ENCODE measurements around the gene RAB36.
"Not testable (repeated sequence)": the region's sequence is repeated elsewhere in the genome, so short reads cannot be mapped to it uniquely, and the experiment has no call there.

Gene RAB36

DNA sequence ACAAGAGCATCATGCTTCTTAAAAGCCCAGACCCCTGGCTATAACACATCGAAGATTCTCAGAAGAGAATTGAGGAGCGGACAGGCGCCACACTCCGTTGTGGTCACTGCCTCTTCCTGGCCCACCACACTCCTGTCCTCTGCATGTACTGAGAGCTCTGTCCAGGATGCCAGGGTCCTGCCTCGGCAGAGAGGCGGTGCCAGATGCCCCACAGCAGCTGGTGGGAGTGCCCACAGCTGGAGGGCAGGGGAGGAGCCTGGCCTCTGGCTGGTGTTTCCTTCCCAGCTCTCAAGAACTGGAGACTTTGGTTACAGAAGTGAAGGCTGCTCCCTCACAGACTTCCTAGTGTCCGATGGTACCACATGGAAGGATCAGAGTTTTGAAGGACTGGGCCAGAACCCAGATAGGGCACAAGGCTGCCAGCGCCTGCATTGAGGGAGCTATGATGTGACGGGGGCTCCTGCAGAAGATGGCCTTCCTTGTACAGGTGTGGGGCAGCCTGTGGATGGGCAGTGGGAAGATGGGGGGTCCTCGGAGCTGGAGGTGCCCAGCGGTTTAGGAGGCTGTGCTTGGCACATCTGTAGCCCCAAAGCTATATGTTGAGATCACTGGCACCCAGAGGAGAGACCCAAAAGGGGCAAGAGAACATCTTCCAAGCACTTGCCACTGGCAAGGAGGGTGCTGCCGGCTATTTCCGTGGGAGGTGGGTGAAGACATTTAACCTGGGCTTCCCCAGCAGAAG, 22.9 kb upstream of the RAB36 start:
- no peak for FAIRE-seq

DNA sequence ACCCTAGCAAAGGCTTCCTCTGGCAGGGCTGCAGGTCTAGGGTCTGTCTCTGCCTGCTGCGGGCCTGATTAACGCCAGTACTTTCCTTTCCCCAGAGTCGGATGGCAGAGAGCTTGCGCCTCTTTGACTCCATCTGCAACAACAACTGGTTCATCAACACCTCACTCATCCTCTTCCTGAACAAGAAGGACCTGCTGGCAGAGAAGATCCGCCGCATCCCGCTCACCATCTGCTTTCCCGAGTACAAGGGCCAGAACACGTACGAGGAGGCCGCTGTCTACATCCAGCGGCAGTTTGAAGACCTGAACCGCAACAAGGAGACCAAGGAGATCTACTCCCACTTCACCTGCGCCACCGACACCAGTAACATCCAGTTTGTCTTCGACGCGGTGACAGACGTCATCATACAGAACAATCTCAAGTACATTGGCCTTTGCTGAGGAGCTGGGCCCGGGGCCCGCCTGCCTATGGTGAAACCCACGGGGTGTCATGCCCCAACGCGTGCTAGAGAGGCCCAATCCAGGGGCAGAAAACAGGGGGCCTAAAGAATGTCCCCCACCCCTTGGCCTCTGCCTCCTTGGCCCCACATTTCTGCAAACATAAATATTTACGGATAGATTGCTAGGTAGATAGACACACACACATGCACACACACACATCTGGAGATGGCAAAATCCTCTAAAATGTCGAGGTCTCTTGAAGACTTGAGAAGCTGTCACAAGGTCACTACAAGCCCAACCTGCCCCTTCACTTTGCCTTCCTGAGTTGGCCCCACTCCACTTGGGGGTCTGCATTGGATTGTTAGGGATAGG, 22.1 kb upstream of the RAB36 start:
- FAIRE-seq, result no peak

GRCh38 chr22:23123804-23124254, 21.4 kb upstream of the RAB36 start:
- no peak for FAIRE-seq

DNA sequence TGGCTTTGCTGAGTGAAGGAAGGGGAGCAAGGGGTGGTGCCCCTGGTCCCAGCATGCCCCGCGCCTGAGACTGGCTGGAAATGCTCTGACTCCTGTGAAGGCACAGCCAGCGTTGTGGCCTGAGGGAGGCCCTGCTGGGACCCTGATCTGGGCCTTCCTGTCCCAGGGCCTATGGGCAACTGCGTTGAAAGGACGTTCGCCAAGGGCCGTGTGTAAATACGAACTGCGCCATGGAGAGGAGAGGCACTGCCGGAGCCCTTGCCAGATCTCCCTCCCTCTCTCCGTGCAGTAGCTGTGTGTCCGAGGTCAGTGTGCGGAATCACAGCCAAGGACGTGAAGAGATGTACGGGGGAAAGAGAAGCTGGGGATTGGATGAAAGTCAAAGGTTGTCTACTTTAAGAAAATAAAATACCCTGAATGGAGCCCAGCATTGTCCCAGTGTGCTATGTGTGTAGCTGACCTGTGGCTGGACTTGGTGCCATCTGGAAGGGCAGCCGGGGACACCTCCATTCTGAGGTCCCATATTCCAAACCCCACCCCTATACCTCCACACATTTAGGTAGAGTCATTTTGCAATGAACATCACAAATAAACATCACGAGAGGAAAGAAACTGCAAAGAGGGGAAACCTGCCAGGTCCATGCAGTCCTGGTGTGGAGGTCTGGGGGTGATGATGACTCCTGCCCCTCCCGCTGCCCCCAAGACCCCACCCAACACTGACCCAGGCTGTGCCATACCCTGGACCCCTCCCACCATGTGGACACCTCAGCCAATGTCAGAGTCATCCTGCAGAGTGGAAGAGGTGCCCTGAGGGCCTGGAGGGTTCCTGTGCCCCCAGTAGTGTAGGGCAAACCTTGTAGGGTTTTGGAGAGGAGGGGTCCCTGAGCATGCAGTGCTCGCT, 20.4 kb upstream of the RAB36 start:
- no peak for FAIRE-seq

DNA sequence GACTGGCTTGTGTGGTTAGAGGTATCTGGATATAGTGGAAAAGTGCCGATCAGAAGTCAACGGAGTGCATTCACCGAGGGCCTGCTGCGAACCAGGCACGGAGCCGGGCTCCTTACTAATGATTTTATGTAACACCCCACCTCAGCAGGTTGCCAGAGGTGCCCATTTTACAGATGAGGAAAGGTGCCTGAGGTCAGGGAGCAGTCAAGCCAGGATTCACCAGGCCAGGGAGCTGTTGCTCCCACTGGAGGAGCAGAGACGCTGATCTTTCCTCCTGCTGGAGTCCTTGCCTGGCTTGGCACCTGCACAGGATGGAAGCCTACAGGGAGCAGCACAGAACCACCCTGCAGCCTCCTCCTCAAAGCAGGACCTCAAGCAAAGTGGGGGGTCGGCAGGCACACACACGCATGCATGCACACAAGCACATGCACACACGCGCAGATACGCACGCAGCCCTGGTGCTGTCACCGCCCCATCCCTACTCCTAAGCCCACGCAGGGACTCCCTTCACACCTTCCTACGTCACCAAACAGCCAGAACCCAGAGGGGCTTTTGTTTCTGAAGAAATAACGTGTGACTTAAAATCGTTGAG, 19.7 kb upstream of the RAB36 start:
- no peak for FAIRE-seq

- no peak for FAIRE-seq
Observed at GRCh38 chr22:23126165-23127054, 18.9 kb upstream of the RAB36 start.

DNA sequence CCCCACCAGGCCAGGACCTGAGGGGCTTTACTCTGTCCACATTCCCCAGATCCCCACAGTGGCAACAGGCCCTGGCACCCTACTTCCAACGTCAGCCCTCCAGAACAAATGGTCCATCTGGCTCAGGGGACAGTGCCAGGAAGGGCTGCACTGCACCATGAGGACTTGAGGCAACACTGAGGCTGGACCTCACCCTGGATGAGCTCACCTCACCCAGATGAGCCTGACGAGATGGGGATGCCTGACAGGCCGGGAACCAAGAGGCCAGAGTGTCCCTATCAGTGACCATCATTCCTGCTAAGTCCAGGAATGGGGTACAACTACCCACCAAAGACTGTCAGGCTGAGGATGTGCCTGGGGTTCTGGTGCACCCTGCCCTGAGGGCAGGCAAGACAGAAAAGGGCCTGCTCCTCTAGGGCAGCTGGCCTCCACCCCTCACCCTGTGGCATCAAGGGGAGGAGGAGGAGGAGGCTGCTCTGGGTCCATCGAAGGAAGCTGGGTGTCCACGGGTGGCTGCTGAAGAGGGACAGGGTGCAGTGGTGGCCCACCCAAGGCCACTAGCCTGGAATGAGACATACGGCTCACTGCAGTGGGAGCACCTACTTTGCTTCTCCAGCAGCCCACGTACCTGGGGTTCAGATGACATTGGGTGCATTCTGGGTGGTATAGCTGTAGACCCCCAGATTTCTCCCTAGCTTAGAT, 18.1 kb upstream of the RAB36 start:
- no peak for FAIRE-seq

DNA sequence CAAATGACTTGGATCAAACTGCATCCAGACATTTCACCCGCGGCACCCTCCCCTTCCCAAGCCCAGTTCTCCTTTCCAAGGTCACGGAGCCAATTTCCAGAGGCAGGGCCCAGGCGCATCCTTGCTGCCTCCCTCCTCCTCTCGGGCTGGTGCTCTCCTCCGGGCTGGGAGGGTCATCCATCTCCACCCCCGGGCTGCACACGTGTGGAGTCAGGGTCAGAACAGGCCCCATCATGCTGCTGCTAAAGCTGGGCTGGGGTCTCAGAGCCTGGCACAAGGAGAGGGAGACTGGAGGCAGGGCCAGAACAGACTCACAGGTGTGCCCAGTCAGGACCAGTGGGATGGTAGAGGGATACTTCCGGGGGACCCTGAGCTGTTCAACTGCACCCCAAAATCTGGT, 17.5 kb upstream of the RAB36 start:
- no peak for FAIRE-seq

DNA sequence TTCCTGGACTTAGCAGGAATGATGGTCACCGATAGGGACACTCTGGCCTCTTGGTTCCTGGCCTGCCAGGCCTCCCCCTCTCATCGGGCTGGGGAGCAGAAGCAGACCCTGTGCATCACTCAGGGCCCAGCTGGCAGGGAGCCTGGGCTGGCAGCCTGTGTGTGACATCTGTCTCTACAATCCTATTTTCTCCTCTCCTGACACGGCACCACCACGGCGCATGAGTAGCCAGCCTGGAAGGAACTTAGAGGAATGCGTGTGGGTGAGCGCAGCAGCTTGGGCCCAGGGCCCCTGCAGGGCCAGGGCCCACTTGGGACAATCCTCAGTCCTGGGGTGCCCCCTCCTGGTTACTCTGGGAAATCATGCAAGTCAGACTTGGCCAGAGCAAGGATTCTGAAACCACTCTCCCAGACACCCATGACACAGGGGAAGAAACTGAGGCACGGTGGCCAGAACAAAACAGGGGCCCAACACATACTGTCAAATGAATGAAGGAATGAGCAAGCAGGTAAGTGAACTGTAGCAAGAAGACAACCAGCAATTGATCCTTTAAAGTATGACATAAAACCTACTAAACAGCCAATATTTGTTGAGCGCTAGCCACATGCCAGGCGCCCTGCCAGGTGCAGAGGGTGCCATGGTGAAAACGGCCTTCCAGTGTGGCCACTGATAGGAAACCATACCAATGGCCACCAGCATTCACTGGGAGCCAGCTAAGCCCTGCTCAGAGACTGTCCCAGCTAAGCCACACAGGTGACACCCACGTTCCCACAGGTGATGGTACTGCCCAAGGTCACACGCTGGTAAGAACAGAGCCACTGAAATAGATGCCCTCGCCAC, 16.8 kb upstream of the RAB36 start:
- no peak for FAIRE-seq

- no peak for FAIRE-seq
Observed at GRCh38 chr22:23129149-23129548, 16.1 kb upstream of the RAB36 start.

DNA sequence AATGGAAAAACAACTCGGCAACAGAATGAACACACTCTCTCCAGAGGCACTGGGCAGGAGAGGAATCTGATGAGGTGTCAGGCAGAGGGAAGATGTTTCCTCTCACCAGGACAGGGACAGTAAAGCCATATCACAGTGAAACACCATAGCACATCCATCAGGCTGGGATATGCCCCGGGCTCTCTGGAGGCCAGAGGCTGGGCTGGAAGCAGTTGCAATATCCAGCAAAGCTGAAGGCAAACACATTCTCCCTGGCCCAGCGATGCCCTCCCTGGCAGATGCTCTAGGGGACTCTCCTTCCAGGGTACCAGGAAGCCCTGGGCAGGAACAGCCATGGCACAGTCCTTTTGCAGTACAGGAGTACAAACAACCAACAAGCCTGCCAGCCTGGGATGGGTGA, 14.6 kb upstream of the RAB36 start:
- FAIRE-seq, result no peak

- FAIRE-seq, result no peak
Observed at GRCh38 chr22:23131931-23132330, 13.3 kb upstream of the RAB36 start.

- no peak for FAIRE-seq
Observed at GRCh38 chr22:23132376-23133091, 12.7 kb upstream of the RAB36 start.

DNA sequence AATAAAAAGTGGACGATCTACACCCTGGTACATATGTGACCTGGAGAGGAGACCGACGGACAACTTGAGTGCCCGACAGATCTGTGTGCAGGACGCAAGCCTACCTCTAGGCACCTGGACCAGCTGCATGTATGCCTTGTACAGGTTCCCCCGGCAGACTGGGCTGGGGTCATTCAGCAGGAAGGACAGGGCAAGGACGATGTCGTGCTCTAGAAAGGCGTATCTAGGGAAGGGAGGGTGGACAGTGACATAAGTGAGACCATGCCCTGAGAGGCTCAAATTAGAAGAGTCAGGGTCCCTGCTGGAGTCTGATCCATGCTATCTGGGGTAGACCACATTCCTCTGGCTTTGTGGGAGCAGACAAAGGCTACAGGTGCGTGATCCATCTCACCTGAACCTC, 11.4 kb upstream of the RAB36 start:
- no peak for FAIRE-seq

- not testable (repeated sequence) for FAIRE-seq
Observed at GRCh38 chr22:23136991-23137390, 8.3 kb upstream of the RAB36 start.

DNA sequence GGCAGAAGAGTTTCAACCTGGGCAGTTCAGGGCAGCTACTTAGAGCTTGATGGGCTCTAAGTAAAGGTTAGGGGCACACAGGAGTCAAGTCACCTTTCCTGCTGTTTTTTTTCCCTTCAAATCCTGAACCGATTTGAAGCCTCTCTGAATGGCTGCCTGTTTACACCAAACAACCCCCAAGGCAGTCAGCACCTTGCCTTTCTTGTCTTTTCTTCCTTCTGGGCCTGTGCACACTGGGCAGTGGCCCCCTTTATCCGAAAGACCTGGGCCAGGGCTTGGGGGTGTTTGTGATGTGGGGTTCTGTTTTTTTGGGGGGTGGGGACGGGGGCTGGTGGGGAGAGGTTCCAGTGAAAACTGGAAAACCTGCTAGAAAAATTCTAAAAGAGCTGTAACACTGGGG, 7.8 kb upstream of the RAB36 start:
- no peak for FAIRE-seq

DNA sequence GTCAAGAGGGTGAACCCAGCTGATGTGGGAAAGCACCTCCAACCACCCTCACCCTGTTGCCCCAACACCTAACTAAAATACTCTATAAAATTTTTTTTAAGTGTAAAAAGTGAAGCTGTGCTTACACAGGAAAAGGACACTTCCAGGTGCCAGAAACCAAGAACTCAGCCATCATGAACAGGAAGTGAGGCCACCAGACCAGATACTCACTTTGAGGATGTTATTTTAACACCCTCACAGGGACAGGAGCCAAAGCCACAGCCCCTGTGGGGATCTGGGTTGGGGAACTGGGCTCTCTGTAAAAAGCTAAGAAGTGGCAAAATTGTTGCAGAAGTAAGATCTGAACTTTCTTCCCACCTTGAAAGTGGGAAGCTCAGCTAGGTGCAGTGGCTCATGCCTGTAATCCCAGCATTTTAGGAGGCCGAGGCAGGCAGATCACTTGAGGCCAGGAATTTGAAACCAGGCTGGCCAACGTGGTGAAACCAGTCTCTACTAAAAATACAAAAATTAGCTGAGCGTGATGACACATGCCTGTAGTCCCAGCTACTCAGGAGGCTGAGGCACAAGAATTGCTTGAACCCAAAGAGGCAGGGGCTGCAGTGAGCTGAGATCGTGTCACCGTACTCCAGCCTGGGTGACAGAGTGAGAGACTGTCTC, 7.2 kb upstream of the RAB36 start:
- FAIRE-seq, result no peak

- FAIRE-seq, result no peak
Observed at GRCh38 chr22:23138584-23139435, 6.5 kb upstream of the RAB36 start.
